Ectodermal cell (in vitro differentiated cells): ENCODE data around the gene LRCOL1.

Source experiments
- H3K27ac ChIP-seq: 2 replicates; pipeline ENCODE4 v1.7.0; 2013; ENCODE audit warnings: mild to moderate bottlenecking, low read depth, low read length; ENCODE audit not compliant: insufficient read depth, poor library complexity, severe bottlenecking
- H3K27me3 ChIP-seq: 2 replicates; pipeline ENCODE4 v1.7.0; 2013; ENCODE audit warnings: mild to moderate bottlenecking, low read length; ENCODE audit not compliant: insufficient read depth, control insufficient read depth, poor library complexity, severe bottlenecking
- H3K36me3 ChIP-seq: one replicate; pipeline ENCODE4 v1.7.0; 2013; ENCODE audit warnings: low read length; ENCODE audit not compliant: control insufficient read depth, insufficient read depth
- H3K4me1 ChIP-seq: one replicate; pipeline ENCODE4 v1.7.0; 2013; ENCODE audit warnings: low read length; ENCODE audit not compliant: control insufficient read depth, insufficient read depth
- H3K4me3 ChIP-seq: 2 replicates; pipeline ENCODE4 v1.7.0; 2013; ENCODE audit warnings: low read depth, low read length, control low read depth; ENCODE audit not compliant: insufficient read depth
- H3K9me3 ChIP-seq: 2 replicates; pipeline ENCODE4 v1.7.0; 2013; ENCODE audit warnings: mild to moderate bottlenecking, low read length, moderate library complexity; ENCODE audit not compliant: control insufficient read depth
- WGBS, 2 experiments: methylation state at CpG; one replicate each; pipeline ENCODE4 v1.1.7; 2013; ENCODE audit warnings: missing lambda C conversion rate in 2 of 2; 5-methylcytosine and 5-hydroxymethylcytosine counted together

The LRCOL1 gene

GRCh38 chr12:132556216-132556615 is 54.2 kb downstream of the LRCOL1 start:
- Histone ChIP-seq H3K9me3 (no peaks in the 10 kb centered on the region), H3K27ac (no peak overlapping the region), H3K27me3 (peaks cover 68% of the 10 kb centered on the region), H3K36me3 (no peaks in the 10 kb centered on the region), H3K4me1 (no peaks in the 10 kb centered on the region), H3K4me3 (no peak overlapping the region)
- 90 to 93% methylated on average over 16 of the region's 16 CpGs for WGBS, 2 experiments

- no peak overlapping the region for H3K27ac ChIP-seq
- H3K4me3 ChIP-seq, result no peak overlapping the region
- 91 to 94% methylated on average over 13 of the region's 13 CpGs for WGBS, 2 experiments
- no peaks in the 10 kb centered on the region for H3K9me3 ChIP-seq
- no peaks in the 10 kb centered on the region for H3K4me1 ChIP-seq
- no peaks in the 10 kb centered on the region for H3K36me3 ChIP-seq
- H3K27me3 ChIP-seq, result peaks cover 69% of the 10 kb centered on the region
Observed at GRCh38 chr12:132555686-132556085, 54.7 kb downstream of the LRCOL1 start.

DNA sequence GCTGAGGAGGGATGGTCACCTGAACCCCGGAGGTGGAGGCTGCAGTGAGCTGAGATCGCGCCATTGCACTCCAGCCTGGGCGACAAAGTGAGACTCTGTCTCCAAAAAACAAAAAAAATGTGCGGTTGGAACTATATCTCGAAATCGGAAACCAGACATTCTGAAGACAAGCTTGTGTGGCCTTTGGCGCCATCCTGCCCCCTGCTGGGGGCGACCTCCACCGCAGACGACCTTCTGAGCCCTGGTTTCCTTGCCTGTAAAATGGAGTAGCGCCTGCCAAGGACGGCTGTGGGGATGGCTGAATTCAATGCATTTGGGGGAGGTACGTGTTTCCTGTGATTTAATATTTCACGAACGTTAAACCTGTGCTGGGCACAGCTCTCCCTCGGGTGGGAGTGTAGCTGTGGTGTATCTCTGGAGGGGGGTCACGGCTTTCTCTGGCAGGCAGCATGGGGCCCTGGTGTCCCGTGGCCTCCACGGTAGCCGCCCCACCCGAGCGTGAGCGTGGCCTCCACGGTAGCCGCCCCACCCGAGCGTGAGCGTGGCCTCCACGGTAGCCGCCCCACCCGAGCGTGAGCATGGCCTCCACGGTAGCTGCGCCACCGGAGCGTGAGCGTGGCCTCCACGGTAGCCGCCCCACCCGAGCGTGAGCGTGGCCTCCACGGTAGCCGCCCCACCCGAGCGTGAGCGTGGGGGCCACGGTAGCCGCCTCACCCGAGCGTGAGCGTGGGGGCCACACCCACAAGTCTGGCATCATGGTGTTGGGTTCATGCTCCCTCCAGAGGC is 55.3 kb downstream of the LRCOL1 start:
- WGBS, 2 experiments, result 90 to 91% methylated on average over 53 of the region's 53 CpGs
- H3K4me1 ChIP-seq, result no peaks in the 10 kb centered on the region
- H3K27ac ChIP-seq, result no peak overlapping the region
- H3K9me3 ChIP-seq, result no peaks in the 10 kb centered on the region
- H3K4me3 ChIP-seq, result no peak overlapping the region
- H3K36me3 ChIP-seq, result no peaks in the 10 kb centered on the region
- H3K27me3 ChIP-seq, result peaks cover 69% of the 10 kb centered on the region
